Measurements from ENCODE around the gene VAV3. TPM values are rescaled to one million over a fixed set of nuclear protein-coding genes. Genes with fewer than 3 reads are reported as not detected.

VAV3 gene
- total and polyA plus RNA-seq, 10 of the 15 experiments (the other 5 are each of a cell fraction or from before 2014, with no cell fraction given), result 0.84 to 5.5 (median 3.4) TPM

- Histone ChIP-seq H3K4me2 (ENCODE audit: control insufficient read depth, insufficient read depth) (no peak overlapping the region), H3K9me3 (replicated peaks; ENCODE audit: control insufficient read depth, insufficient read depth, low read length) (no peaks in the 10 kb centered on the region), H3K9ac (ENCODE audit: control insufficient read depth, insufficient read depth, low read length) (no peak overlapping the region), H3K4me3 (no peak overlapping the region), H3K27me3 (replicated peaks in 1 of 2; ENCODE audit: control insufficient read depth in 2 of 2, insufficient read depth in 2 of 2, low read length in 1 of 2) (no peaks in the 10 kb centered on the region), H3K27ac (ENCODE audit: control insufficient read depth, insufficient read depth) (no peak overlapping the region), H4K20me1 (ENCODE audit: control insufficient read depth, insufficient read depth) (no peaks in the 10 kb centered on the region), H3K4me1 (ENCODE audit: control insufficient read depth, insufficient read depth, low read length) (no peaks in the 10 kb centered on the region), H2AFZ (ENCODE audit: control insufficient read depth, low read depth, low read length) (no peak overlapping the region), H3K36me3 (ENCODE audit: control insufficient read depth in 2 of 2, insufficient read depth in 2 of 2, low read length in 1 of 2) (no peaks in the 10 kb centered on the region), H3K79me2 (ENCODE audit: control insufficient read depth, insufficient read depth, low read length) (no peaks in the 10 kb centered on the region)
- CTCF ChIA-PET, result interaction anchor here (1.4 to 1.6 kb wide), 2 partner anchors 10 to 262 kb away, joined by 7 to 10 read pairs; no protein-coding TSS in a partner anchor
- POLR2A ChIA-PET, result no interaction called here
- WGBS (ENCODE audit: insufficient coverage, insufficient replicate concordance, low lambda C conversion rate, missing lambda C conversion rate), result 55% methylated on average over 5 of the region's 5 CpGs
- ATAC-seq (no peak), DNase-seq (ENCODE audit: low read depth, low spot score) (no peak), FAIRE-seq (no peak)
- SMC1A ChIA-PET (ENCODE audit: uncharacterized antibody, unreplicated experiment), result interaction anchor here (1.0 to 1.6 kb wide), 2 partner anchors 9 to 587 kb away, joined by 3 to 9 read pairs; no protein-coding TSS in a partner anchor
- in situ Hi-C loops (cut with MboI) (loop anchor here (25.0 kb wide), 1 partner anchor 251 kb away; no protein-coding TSS in a partner anchor), intact Hi-C loops (cut with micrococcal nuclease; ENCODE audit: unreplicated experiment) (no loop called here)
- TF ChIP-seq TBL1XR1 (IDR thresholded peaks at IDR 0.05; ENCODE audit: low read depth, low read length) (no peak), GABPA (IDR thresholded peaks at IDR 0.05; ENCODE audit: low read depth) (no peak), MEF2B (IDR thresholded peaks at IDR 0.05; ENCODE audit: partially characterized antibody, poor library complexity, severe bottlenecking) (no peak), ASH2L (IDR thresholded peaks at IDR 0.05; ENCODE audit: borderline replicate concordance, low read depth) (no peak), NBN (IDR thresholded peaks at IDR 0.05) (no peak), NKRF (conservative IDR thresholded peaks at IDR 0.05) (no peak), JUNB (IDR thresholded peaks at IDR 0.05) (no peak), ZNF274 (IDR thresholded peaks at IDR 0.05; ENCODE audit: insufficient read depth, insufficient read length) (no peak), PAX5 (IDR thresholded peaks at IDR 0.05; ENCODE audit: borderline replicate concordance, low read depth, low read length) (no peak), NR2F1 (conservative IDR thresholded peaks at IDR 0.05) (no peak)
- TF ChIP-seq, protein P1, sequence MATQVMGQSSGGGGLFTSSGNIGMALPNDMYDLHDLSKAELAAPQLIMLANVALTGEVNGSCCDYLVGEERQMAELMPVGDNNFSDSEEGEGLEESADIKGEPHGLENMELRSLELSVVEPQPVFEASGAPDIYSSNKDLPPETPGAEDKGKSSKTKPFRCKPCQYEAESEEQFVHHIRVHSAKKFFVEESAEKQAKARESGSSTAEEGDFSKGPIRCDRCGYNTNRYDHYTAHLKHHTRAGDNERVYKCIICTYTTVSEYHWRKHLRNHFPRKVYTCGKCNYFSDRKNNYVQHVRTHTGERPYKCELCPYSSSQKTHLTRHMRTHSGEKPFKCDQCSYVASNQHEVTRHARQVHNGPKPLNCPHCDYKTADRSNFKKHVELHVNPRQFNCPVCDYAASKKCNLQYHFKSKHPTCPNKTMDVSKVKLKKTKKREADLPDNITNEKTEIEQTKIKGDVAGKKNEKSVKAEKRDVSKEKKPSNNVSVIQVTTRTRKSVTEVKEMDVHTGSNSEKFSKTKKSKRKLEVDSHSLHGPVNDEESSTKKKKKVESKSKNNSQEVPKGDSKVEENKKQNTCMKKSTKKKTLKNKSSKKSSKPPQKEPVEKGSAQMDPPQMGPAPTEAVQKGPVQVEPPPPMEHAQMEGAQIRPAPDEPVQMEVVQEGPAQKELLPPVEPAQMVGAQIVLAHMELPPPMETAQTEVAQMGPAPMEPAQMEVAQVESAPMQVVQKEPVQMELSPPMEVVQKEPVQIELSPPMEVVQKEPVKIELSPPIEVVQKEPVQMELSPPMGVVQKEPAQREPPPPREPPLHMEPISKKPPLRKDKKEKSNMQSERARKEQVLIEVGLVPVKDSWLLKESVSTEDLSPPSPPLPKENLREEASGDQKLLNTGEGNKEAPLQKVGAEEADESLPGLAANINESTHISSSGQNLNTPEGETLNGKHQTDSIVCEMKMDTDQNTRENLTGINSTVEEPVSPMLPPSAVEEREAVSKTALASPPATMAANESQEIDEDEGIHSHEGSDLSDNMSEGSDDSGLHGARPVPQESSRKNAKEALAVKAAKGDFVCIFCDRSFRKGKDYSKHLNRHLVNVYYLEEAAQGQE (IDR thresholded peaks at IDR 0.05; ENCODE audit: low read depth, low read length), result no peak
- no TSS peak for BruUV-seq (replicated peaks)
- RAD21 ChIA-PET (ENCODE audit: unreplicated experiment), result interaction anchor here (1.5 kb wide), 1 partner anchor 9 kb away, joined by 4 read pairs; no protein-coding TSS in a partner anchor
These were observed 426.5 kb downstream of the VAV3 start for GRCh38 chr1:107538502-107538901.

Data from GM12878 (cell line).